Loucy (cell line): Measurements from ENCODE around the gene GRID1.

Source experiments
- H2AFZ ChIP-seq: fragments of 200-600 bp; sonication (generic); 2 replicates; pipeline ENCODE4 v1.6.0; 2016; ENCODE audit warnings: antibody characterized with exemption, mild to moderate bottlenecking, low read length, moderate library complexity
- H3F3A ChIP-seq: fragments of 200-600 bp; 2 replicates; pipeline ENCODE4 v1.6.0; 2016; ENCODE audit warnings: antibody characterized with exemption, low read depth, mild to moderate bottlenecking
- H3K27me3 ChIP-seq: fragments of 200-600 bp; sonication (generic); 2 replicates; pipeline ENCODE4 v1.6.1; 2014; ENCODE audit warnings: low read length, mild to moderate bottlenecking; ENCODE audit not compliant: insufficient read depth, poor library complexity, severe bottlenecking
- H3K36me3 ChIP-seq: fragments of 200-600 bp; sonication (generic); 2 replicates; pipeline ENCODE4 v1.6.1; 2016; ENCODE audit warnings: low read length; ENCODE audit not compliant: insufficient read depth
- H3K4me1 ChIP-seq: fragments of 200-600 bp; sonication (generic); 2 replicates; pipeline ENCODE4 v1.5.1; 2014; ENCODE audit warnings: low read length, mild to moderate bottlenecking; ENCODE audit not compliant: insufficient read depth, poor library complexity, severe bottlenecking
- H3K4me2 ChIP-seq: fragments of 200-600 bp; sonication (generic); 2 replicates; pipeline ENCODE4 v1.6.0; 2014; ENCODE audit warnings: antibody characterized with exemption, low read length, low read depth, mild to moderate bottlenecking; ENCODE audit not compliant: poor library complexity, severe bottlenecking
- H3K4me3 ChIP-seq: fragments of 200-600 bp; sonication (generic); 2 replicates; pipeline ENCODE4 v1.5.1; 2014; ENCODE audit warnings: low read length, mild to moderate bottlenecking, mixed read lengths; ENCODE audit not compliant: poor library complexity, severe bottlenecking
- H3K79me2 ChIP-seq: fragments of 200-600 bp; sonication (generic); 2 replicates; pipeline ENCODE4 v1.6.1; 2014; ENCODE audit warnings: low read length; ENCODE audit not compliant: insufficient read depth
- H3K9ac ChIP-seq: fragments of 200-600 bp; sonication (generic); 2 replicates; pipeline ENCODE4 v1.6.0; 2014; ENCODE audit warnings: mild to moderate bottlenecking, low read depth, low read length, moderate library complexity; ENCODE audit not compliant: poor library complexity, severe bottlenecking
- H3K9me2 ChIP-seq: fragments of 200-600 bp; sonication (generic); replicated peaks from 2 replicates; pipeline ENCODE4 v1.6.1; 2016; ENCODE audit warnings: low read depth, low read length, mixed read lengths
- H3K9me3 ChIP-seq: fragments of 200-600 bp; sonication (generic); 2 replicates; pipeline ENCODE4 v1.6.1; 2014; ENCODE audit warnings: mild to moderate bottlenecking, antibody characterized with exemption, low read length, low read depth; ENCODE audit not compliant: insufficient read depth
- H4K20me1 ChIP-seq: fragments of 200-600 bp; sonication (generic); 2 replicates; pipeline ENCODE4 v1.6.0; 2014; ENCODE audit warnings: antibody characterized with exemption, low read length, mild to moderate bottlenecking; ENCODE audit not compliant: insufficient read depth, poor library complexity, severe bottlenecking
- CTCF ChIP-seq: fragments of 200-600 bp; sonication (generic); conservative IDR thresholded peaks from 2 replicates; pipeline ENCODE4 v1.5.1; 2014; ENCODE audit warnings: mild to moderate bottlenecking, antibody characterized with exemption, low read length
- EZH2phosphoT487 ChIP-seq: fragments of 200-600 bp; IDR thresholded peaks from 2 replicates; pipeline ENCODE4 v1.6.1; 2018; ENCODE audit warnings: antibody characterized with exemption, mild to moderate bottlenecking, moderate library complexity, borderline replicate concordance

Gene GRID1

GRCh38 chr10:85618841-85619240 is 747.8 kb downstream of the GRID1 start:
- H3F3A ChIP-seq, result no peaks in the 10 kb centered on the region
- H3K9me3 ChIP-seq, result no peaks in the 10 kb centered on the region
- H3K9ac ChIP-seq, result no peak overlapping the region
- H3K4me3 ChIP-seq, result no peak overlapping the region
- H4K20me1 ChIP-seq, result no peaks in the 10 kb centered on the region
- no peak overlapping the region for H2AFZ ChIP-seq
- H3K27me3 ChIP-seq, result no peaks in the 10 kb centered on the region
- H3K4me1 ChIP-seq, result peaks cover 3% of the 10 kb centered on the region
- H3K79me2 ChIP-seq, result no peaks in the 10 kb centered on the region
- TF ChIP-seq EZH2phosphoT487 (no peak), CTCF (no peak)
- no peaks in the 10 kb centered on the region for H3K36me3 ChIP-seq
- no peaks in the 10 kb centered on the region for H3K9me2 ChIP-seq
- no peak overlapping the region for H3K4me2 ChIP-seq

- TF ChIP-seq EZH2phosphoT487, result no peak
- TF ChIP-seq CTCF, result no peak
These were observed 748.6 kb downstream of the GRID1 start for GRCh38 chr10:85617751-85618546.

GRCh38 chr10:85615556-85615955 is 751.0 kb downstream of the GRID1 start:
- no peaks in the 10 kb centered on the region for H3K27me3 ChIP-seq
- H3K4me3 ChIP-seq, result no peak overlapping the region
- no peak overlapping the region for H2AFZ ChIP-seq
- H4K20me1 ChIP-seq, result no peaks in the 10 kb centered on the region
- no peaks in the 10 kb centered on the region for H3K79me2 ChIP-seq
- H3K9me3 ChIP-seq, result no peaks in the 10 kb centered on the region
- no peaks in the 10 kb centered on the region for H3K36me3 ChIP-seq
- no peak overlapping the region for H3K9ac ChIP-seq
- peaks cover 18% of the 10 kb centered on the region for H3K4me1 ChIP-seq
- TF ChIP-seq CTCF (no peak), EZH2phosphoT487 (no peak)
- no peaks in the 10 kb centered on the region for H3F3A ChIP-seq
- no peak overlapping the region for H3K4me2 ChIP-seq
- H3K9me2 ChIP-seq, result no peaks in the 10 kb centered on the region

More at GRCh38 chr10:85617751-85618546, 748.6 kb downstream of the GRID1 start:
- no peaks in the 10 kb centered on the region for H3K9me2 ChIP-seq
- H4K20me1 ChIP-seq, result no peaks in the 10 kb centered on the region
- H3K79me2 ChIP-seq, result no peaks in the 10 kb centered on the region
- no peaks in the 10 kb centered on the region for H3K27me3 ChIP-seq
- no peak overlapping the region for H3K9ac ChIP-seq
- H3K36me3 ChIP-seq, result no peaks in the 10 kb centered on the region
- no peaks in the 10 kb centered on the region for H3F3A ChIP-seq
- no peak overlapping the region for H3K4me3 ChIP-seq
- H3K4me1 ChIP-seq, result peaks cover 6% of the 10 kb centered on the region
- H3K9me3 ChIP-seq, result no peaks in the 10 kb centered on the region
- no peak overlapping the region for H3K4me2 ChIP-seq
- no peak overlapping the region for H2AFZ ChIP-seq
